Sigmoid colon (tissue), 4 donors: ENCODE measurements around the gene ACAA1.

Experiments used
- POLR2A ChIP-seq, 2 donors: fragments of 450-650 bp; IDR thresholded peaks; one replicate each; pipeline ENCODE4 v1.6.1; 2016; ENCODE audit warnings: antibody characterized with exemption in 2 of 2, mild to moderate bottlenecking in 2 of 2, moderate library complexity in 2 of 2
- POLR2AphosphoS5 ChIP-seq, 4 donors: sonication (generic); formaldehyde crosslinking; IDR thresholded peaks; one replicate each; pipeline ENCODE4 v1.6.1; 2017; ENCODE audit warnings: antibody characterized with exemption in 4 of 4

DNA sequence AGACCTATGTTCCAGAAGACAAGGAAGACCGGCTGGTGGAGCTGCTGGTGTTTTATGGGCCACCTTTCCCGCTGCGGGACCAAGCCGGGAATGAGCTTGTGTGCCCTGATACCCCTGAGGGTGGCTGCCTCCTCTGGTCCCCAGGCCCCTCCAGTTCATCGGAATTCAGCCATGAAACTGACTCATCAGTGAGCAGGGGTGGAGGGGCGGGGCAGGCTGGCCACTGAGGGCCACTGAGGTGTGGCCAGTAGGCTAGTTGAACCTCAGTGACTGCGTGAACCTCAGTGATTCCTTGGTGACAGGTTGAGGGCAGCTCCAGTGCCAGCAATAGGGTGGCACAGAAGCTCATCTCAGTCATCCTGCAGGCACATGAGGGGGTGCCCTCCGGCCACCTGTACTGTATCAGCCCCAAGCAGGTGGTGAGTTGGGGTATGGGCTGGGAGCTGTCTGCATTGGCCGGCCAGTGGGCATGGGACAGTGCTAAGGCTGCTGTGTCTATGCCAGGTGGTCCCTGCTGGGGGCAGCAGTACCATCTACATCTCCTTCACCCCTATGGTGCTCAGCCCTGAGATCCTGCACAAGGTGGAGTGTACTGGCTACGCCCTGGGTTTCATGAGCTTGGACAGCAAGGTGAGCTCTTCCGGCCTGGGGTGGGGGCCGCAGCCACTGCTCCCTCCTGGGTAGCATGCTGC lies 20.3 kb downstream of the ACAA1 start:
- TF ChIP-seq POLR2A (IDR thresholded peaks at IDR 0.05) (no peak), POLR2AphosphoS5 (IDR thresholded peaks at IDR 0.05) (no peak)
